NB4 (cell line): ENCODE data around the gene WDR37.

Experiments
- DNase-seq: peaks from one replicate; pipeline ENCODE4 v3.0.0; 2010; ENCODE audit warnings: low read depth
- H3K4me3 ChIP-seq: one replicate; pipeline ENCODE4 v1.5.1; 2011; ENCODE audit warnings: mild to moderate bottlenecking, low read depth, low read length, moderate library complexity
- CTCF ChIP-seq: IDR thresholded peaks from one replicate; pipeline ENCODE4 v1.5.1; 2012; ENCODE audit warnings: low read depth, low read length
- MYC ChIP-seq: IDR thresholded peaks from 2 replicates; pipeline ENCODE4 v1.6.1; 2011; ENCODE audit warnings: low read depth, low read length
- POLR2A ChIP-seq: IDR thresholded peaks from 2 replicates; pipeline ENCODE4 v1.6.1; 2011; ENCODE audit warnings: mild to moderate bottlenecking; ENCODE audit not compliant: insufficient read length; ENCODE audit errors: extremely low read depth
- TF ChIP-seq, protein P1 (sequence below): IDR thresholded peaks from 2 replicates; pipeline ENCODE4 v1.6.1; 2011; ENCODE audit warnings: low read depth, low read length

Gene WDR37

GRCh38 chr10:1119027-1119426 lies 62.8 kb downstream of the WDR37 start:
- no peak for DNase-seq
- TF ChIP-seq POLR2A (no peak), MYC (no peak), CTCF (no peak)
- TF ChIP-seq, protein P1, sequence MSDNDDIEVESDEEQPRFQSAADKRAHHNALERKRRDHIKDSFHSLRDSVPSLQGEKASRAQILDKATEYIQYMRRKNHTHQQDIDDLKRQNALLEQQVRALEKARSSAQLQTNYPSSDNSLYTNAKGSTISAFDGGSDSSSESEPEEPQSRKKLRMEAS = no peak
- no peak overlapping the region for H3K4me3 ChIP-seq

DNA sequence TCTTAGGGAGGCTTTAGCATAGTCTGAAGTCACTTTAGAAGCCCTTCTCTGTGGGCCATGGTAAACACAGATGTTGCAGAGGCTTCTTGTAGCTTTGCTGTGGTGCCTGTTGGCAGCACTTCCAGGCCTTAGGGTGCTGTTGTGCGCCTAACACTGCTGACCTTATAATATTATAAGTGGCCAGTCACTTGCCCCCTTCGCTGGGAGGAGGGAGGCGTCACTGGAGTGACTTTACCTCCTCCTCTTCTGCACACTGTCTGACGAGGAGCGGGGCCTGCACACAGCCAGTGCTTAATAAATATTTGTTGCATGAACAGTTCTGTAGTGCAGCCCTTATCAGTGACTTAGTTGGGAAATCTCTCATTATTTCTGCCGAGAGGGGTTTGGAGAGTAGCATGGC lies 63.3 kb downstream of the WDR37 start:
- H3K4me3 ChIP-seq = no peak overlapping the region
- TF ChIP-seq MYC = no peak
- TF ChIP-seq CTCF = no peak
- TF ChIP-seq POLR2A = no peak
- TF ChIP-seq, protein P1 = no peak
- DNase-seq = no peak

DNA sequence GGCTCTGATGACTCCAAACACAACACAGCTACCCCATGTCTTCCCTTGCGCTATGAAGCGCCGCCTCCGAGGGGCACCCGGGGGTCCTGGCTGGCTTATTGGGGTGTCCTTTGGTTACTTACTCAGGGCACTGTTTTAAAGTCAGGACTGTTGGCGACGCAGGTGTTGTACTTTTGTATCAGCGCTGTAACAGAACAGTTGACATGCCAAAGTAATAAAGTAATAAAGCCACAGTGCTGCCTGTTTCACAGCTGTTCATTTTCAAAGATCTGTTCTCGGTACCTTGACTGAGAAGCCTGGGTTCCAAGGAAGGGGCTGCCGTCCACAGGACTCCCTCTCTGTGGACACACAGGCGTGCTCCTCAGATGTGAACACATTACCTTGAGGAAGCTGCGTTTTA lies 64.1 kb downstream of the WDR37 start:
- TF ChIP-seq CTCF = no peak
- TF ChIP-seq MYC = no peak
- no peak for TF ChIP-seq POLR2A
- TF ChIP-seq, protein P1 = no peak
- H3K4me3 ChIP-seq = no peak overlapping the region
- DNase-seq = no peak

GRCh38 chr10:1120801-1121211 lies 64.6 kb downstream of the WDR37 start:
- TF ChIP-seq CTCF = no peak
- TF ChIP-seq, protein P1 = no peak
- TF ChIP-seq MYC = no peak
- no peak for TF ChIP-seq POLR2A
- H3K4me3 ChIP-seq = no peak overlapping the region
- no peak for DNase-seq

DNA sequence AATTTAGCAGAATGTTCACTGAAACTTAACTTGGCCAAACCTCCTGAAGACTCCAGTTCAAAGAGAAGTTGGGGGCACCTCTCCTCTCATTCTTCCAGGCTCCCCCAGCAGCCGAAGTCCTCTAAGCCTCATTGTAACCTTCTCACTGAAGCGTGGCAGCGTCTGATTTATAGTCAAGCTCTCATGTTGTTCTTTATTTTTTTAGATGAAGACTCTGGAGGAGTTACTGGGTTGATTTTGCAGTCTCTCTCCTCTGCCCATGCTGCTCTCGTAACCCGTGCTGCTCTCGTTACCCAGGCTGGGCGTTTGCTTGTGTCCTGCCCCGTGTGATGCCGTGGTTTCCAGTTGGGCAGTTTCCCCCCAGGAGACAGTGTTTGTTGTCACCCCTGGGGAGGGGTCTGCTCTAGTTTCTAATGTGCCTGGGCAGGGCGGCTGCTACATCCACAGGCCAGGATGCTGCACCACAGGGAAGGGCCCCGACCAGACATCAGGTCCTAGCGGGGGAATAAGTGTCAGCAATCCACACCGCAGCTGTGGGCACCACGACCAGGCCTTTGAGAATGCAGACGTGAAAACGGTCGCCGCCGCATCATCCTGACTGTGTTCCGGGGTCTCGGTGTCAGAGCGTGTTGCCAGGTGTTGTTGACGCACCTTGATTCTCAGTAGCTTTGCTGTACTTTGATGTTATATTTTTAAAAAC lies 65.2 kb downstream of the WDR37 start:
- TF ChIP-seq, protein P1 = no peak
- TF ChIP-seq CTCF (no peak), POLR2A (no peak), MYC (no peak)
- no peak for DNase-seq
- no peak overlapping the region for H3K4me3 ChIP-seq

DNA sequence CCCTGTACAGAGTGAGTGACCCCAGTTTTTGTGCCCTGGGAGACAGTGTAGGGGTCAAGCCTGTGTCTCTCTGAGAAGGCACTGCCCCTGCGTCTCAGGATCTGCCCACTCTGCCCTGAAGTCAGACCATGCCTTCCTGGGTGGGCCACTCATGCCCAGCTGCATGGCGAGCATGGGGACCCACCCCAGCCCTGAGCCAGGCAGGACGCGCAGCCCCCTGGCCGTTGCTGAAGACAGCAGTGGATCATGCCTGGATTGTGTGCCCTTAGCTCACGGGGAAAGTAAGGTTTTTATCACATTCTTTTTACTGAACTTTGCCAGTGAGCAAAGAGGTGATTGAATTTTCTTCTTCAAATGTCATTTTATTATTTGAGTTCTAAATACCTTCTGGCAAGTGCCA lies 66.2 kb downstream of the WDR37 start:
- no peak for DNase-seq
- H3K4me3 ChIP-seq = no peak overlapping the region
- TF ChIP-seq, protein P1 = no peak
- TF ChIP-seq CTCF = no peak
- TF ChIP-seq POLR2A = no peak
- TF ChIP-seq MYC = no peak
